Stomach smooth muscle (tissue), 2 donors: ENCODE data around the gene SERTAD3.

Source experiments
- H3K27ac ChIP-seq: one replicate; pipeline ENCODE4 v1.7.0; 2013; ENCODE audit warnings: mild to moderate bottlenecking, low read length, inconsistent platforms
- H3K27me3 ChIP-seq, 2 donors: one replicate each; pipeline ENCODE4 v1.7.0; 2013; ENCODE audit warnings: low read length in 2 of 2; ENCODE audit not compliant: insufficient read depth in 2 of 2, control insufficient read depth in 1 of 2
- H3K36me3 ChIP-seq, 2 donors: one replicate each; pipeline ENCODE4 v1.7.0; 2013; ENCODE audit warnings: low read length in 2 of 2; ENCODE audit not compliant: control insufficient read depth in 2 of 2, insufficient read depth in 2 of 2
- H3K4me1 ChIP-seq: one replicate; pipeline ENCODE4 v1.7.0; 2013; ENCODE audit warnings: low read length; ENCODE audit not compliant: control insufficient read depth, insufficient read depth
- H3K4me3 ChIP-seq, 2 donors: one replicate each; pipeline ENCODE4 v1.7.0; 2013; ENCODE audit warnings: low read length in 2 of 2
- H3K9ac ChIP-seq, 2 donors: one replicate each; pipeline ENCODE4 v1.7.0; 2013; ENCODE audit warnings: low read length in 2 of 2, mild to moderate bottlenecking in 1 of 2
- H3K9me3 ChIP-seq, 2 donors: one replicate each; pipeline ENCODE4 v1.7.0; 2013; ENCODE audit warnings: low read length in 2 of 2; ENCODE audit not compliant: control insufficient read depth in 2 of 2
- donor health status: healthy.
- donor health status: Pancreatic carcinoma.

Gene SERTAD3

DNA sequence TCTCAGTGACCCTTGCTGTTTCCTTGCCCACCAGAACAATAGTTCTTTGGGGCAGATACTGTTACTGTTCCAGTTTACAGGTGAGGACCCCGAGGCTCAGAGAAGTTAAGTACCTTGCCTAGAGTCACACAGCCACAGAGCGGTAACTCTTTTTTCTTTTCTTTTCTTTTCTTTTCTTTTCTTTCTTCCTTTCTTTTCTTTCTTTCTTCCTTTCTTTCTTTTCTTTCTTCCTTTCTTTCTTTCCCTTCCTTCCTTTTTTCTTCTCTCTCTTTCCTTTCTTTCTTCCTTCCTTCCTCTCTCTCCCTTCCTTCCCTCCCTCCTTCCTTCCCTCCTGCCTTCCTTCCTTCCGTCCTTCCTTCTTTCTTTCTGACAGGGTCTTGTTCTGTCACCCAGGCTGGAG is 26.1 kb downstream of the SERTAD3 start:
- peaks cover 7 to 9% of the 10 kb centered on the region in 2 donors for H3K36me3 ChIP-seq
- no peak overlapping the region for H3K4me3 ChIP-seq
- peak overlapping the region; percentile 58 for H3K27ac ChIP-seq
- no peaks in the 10 kb centered on the region for H3K27me3 ChIP-seq
- no peaks in the 10 kb centered on the region for H3K9me3 ChIP-seq
- H3K9ac ChIP-seq: no peak overlapping the region
- peaks cover 35% of the 10 kb centered on the region for H3K4me1 ChIP-seq

GRCh38 chr19:40417643-40417981 is 26.5 kb downstream of the SERTAD3 start:
- Histone ChIP-seq H3K9ac (peak overlapping the region in 1 of 2 donors; percentile 29), H3K27me3 (no peaks in the 10 kb centered on the region), H3K27ac (peak overlapping the region; percentile 58), H3K9me3 (no peaks in the 10 kb centered on the region), H3K4me3 (no peak overlapping the region), H3K36me3 (peaks cover 3 to 5% of the 10 kb centered on the region in 2 donors), H3K4me1 (peaks cover 31% of the 10 kb centered on the region)

DNA sequence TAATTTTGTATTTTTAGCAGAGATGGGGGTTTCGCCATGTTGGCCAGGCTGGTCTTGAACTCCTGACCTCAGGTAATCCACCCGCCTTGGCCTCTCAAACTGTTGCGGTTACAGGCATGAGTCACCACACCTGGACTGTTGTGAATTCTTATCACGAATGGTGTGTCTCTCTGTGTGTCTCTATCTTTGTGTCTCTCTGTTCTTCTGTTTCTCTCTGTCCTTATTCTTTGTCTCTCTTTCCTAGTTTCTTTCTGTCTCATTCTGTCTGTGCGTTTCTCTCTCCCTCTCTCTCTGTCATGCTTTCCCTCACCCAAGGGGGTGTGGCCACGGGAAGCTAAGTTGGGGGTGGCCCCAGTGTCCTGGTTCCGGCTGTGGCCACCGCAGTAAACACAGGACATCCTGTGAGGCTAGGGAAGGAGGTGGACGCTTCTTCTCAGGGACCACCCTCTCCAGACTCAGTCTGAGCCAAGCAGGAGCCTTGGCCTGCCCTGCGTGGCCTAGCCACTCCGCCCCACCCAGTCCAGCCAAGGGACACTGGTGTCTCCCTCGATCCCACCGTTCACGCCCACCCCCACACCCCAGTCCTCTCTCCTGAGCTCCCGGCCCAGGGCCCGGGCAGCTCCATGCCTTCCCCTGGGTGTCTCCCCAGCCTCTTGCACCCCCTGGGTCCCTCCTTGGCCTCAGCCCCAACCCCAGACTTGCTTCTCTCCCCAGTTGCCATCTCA is 27.1 kb downstream of the SERTAD3 start:
- H3K27me3 ChIP-seq: no peaks in the 10 kb centered on the region
- H3K4me1 ChIP-seq: peaks cover 28% of the 10 kb centered on the region
- no peaks in the 10 kb centered on the region for H3K9me3 ChIP-seq
- H3K27ac ChIP-seq: peak overlapping the region; percentile 58
- H3K36me3 ChIP-seq: no peaks in the 10 kb centered on the region
- H3K9ac ChIP-seq: peak overlapping the region in 1 of 2 donors; percentile 29
- no peak overlapping the region for H3K4me3 ChIP-seq

- Histone ChIP-seq H3K27me3 (no peaks in the 10 kb centered on the region), H3K9ac (no peak overlapping the region), H3K4me3 (no peak overlapping the region), H3K27ac (no peak overlapping the region), H3K36me3 (no peaks in the 10 kb centered on the region), H3K4me1 (peaks cover 24% of the 10 kb centered on the region), H3K9me3 (no peaks in the 10 kb centered on the region)
Observed at GRCh38 chr19:40415768-40416167, 28.4 kb downstream of the SERTAD3 start.

DNA sequence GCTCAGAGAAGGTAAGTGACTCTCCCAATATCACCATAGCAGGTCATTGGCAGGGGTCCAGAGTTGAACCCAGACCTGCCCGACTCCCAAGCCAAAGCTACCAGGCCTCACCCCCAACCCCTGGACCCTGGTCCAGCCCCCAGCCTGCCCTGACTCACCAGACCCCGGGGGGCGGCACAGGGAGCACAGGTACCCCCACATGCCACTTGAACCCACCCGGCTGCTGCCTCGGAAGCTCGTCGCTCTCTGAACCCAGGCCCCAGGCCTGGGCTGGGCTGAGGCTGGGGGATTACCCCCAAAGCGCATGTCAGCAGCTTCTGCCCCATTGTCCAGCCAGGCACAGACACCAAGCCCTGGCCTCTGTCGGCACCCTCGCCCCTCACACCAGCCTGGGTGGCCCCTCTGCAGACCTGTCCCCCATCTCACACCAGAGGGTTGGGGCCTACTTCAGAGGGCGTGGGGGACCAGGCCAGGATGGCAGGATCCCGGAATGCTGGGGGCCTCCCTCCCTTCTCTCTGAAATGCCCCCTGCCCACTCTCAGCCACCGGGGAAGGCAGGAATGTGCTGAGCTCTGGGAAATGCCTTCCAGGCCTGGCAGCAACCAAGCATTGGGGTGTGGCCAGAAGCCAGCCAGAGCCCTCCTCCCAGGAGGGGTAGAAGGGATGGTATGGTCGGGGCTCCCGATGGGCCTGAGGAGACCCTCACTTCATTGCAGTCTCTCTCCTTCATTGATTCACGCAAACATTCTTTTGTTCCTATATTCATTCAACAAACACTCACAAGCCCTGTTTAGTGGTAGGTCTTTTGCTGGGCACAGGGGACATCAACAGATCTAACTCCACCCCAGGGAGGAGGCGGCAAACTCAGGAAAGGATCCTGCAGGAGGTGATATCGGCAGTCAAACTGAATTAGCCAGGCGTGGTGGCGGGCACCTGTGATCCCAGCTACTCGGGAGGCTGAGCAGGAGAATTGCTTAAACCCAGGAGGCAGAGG is 29.3 kb downstream of the SERTAD3 start:
- H3K27ac ChIP-seq: no peak overlapping the region
- no peak overlapping the region for H3K9ac ChIP-seq
- no peaks in the 10 kb centered on the region for H3K9me3 ChIP-seq
- H3K27me3 ChIP-seq: no peaks in the 10 kb centered on the region
- peaks cover 24% of the 10 kb centered on the region for H3K4me1 ChIP-seq
- no peaks in the 10 kb centered on the region for H3K36me3 ChIP-seq
- no peak overlapping the region for H3K4me3 ChIP-seq

- H3K27me3 ChIP-seq: no peaks in the 10 kb centered on the region
- no peak within 1 kb of the TSS for H3K4me3 ChIP-seq
- H3K9ac ChIP-seq: no peak within 1 kb of the TSS
- H3K36me3 ChIP-seq: no peaks in the 10 kb centered on the region
- peaks cover 24% of the 10 kb centered on the region for H3K4me1 ChIP-seq
- no peak within 1 kb of the TSS for H3K27ac ChIP-seq
- H3K9me3 ChIP-seq: no peaks in the 10 kb centered on the region
Observed at GRCh38 chr19:40413291-40413845, 30.8 kb downstream of the SERTAD3 start, which contains the start of gene PRX. PRX (minus strand) TSS chr19:40413378; CDS start chr19:40407932, 5,446 bp downstream.

- no peaks in the 10 kb centered on the region for H3K36me3 ChIP-seq
- H3K9me3 ChIP-seq: no peaks in the 10 kb centered on the region
- H3K4me1 ChIP-seq: peaks cover 23% of the 10 kb centered on the region
- H3K9ac ChIP-seq: no peak overlapping the region
- H3K4me3 ChIP-seq: no peak overlapping the region
- no peaks in the 10 kb centered on the region for H3K27me3 ChIP-seq
- no peak overlapping the region for H3K27ac ChIP-seq
Observed at GRCh38 chr19:40412866-40413265, 31.3 kb downstream of the SERTAD3 start.

DNA sequence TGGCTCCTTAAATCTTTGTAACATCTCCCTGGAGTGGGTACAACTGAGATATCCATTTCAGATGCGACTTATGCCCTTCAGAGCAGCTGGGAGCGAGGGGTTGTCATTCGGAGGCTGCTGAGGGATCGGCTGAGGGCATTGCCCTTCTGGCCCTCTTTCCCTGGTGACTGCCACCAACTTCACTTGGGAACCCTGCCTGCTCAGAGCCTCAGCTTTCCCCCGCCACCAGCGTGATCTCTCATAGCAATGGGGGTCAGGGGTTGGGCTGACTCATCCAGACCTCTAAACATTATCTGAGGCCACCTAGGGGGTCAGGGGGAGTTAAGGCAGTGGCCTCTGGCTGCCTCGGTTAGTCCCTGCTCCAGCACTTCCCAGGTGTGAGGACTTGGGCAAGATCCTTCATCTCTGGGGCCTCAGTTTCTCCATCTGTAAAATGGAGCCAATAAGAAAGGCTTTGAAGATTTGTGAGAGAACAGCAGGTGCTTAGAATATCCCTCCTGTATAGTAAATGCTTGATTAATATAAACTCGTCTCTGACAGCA is 32.1 kb downstream of the SERTAD3 start:
- Histone ChIP-seq H3K36me3 (no peaks in the 10 kb centered on the region), H3K4me3 (no peak overlapping the region), H3K9me3 (no peaks in the 10 kb centered on the region), H3K9ac (peak overlapping the region in 1 of 2 donors; percentile 21), H3K4me1 (peaks cover 15% of the 10 kb centered on the region), H3K27ac (no peak overlapping the region), H3K27me3 (no peaks in the 10 kb centered on the region)

GRCh38 chr19:40411125-40411842 is 32.9 kb downstream of the SERTAD3 start:
- Histone ChIP-seq H3K9ac (peak overlapping the region in 1 of 2 donors; percentile 29), H3K4me3 (peak overlapping the region in 1 of 2 donors; percentile 22), H3K27me3 (no peaks in the 10 kb centered on the region), H3K9me3 (no peaks in the 10 kb centered on the region), H3K27ac (peak overlapping the region; percentile 37), H3K36me3 (no peaks in the 10 kb centered on the region), H3K4me1 (peaks cover 15% of the 10 kb centered on the region)

DNA sequence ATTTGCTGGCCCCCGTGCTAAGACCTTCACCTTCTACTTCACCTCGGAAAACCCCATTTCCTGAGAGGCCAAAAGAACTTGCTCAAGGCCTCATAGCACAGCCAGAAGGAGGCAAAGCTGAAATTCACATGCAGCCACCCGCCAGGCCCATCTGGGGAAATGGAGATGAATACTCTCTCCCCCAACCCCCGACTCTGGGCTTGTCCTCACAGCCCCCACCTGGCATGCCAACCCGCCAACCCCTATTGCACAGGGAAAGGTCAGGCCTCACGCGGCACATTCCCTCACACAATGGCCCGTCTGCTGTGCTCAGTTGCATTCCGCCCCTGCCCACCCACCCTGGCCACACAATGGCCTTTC is 34.1 kb downstream of the SERTAD3 start:
- no peaks in the 10 kb centered on the region for H3K36me3 ChIP-seq
- H3K27me3 ChIP-seq: no peaks in the 10 kb centered on the region
- no peaks in the 10 kb centered on the region for H3K9me3 ChIP-seq
- H3K9ac ChIP-seq: no peak overlapping the region
- no peak overlapping the region for H3K27ac ChIP-seq
- no peak overlapping the region for H3K4me3 ChIP-seq
- peaks cover 15% of the 10 kb centered on the region for H3K4me1 ChIP-seq
